Loucy (cell line): Measurements from ENCODE around the gene SP140.

Experiments used
- CTCF ChIP-seq: fragments of 200-600 bp; sonication (generic); conservative IDR thresholded peaks from 2 replicates; pipeline ENCODE4 v1.5.1; 2014; ENCODE audit warnings: mild to moderate bottlenecking, antibody characterized with exemption, low read length
- EZH2phosphoT487 ChIP-seq: fragments of 200-600 bp; IDR thresholded peaks from 2 replicates; pipeline ENCODE4 v1.6.1; 2018; ENCODE audit warnings: antibody characterized with exemption, mild to moderate bottlenecking, moderate library complexity, borderline replicate concordance

GRCh38 chr2:230258483-230258882 lies 32.9 kb downstream of the SP140 start:
- no peak for TF ChIP-seq CTCF
- no peak for TF ChIP-seq EZH2phosphoT487
